ENCODE measurements around the gene PLTP. TPM values are rescaled to one million over a fixed set of nuclear protein-coding genes. Genes with fewer than 3 reads are reported as not detected.
"Not testable (repeated sequence)": the region's sequence is repeated elsewhere in the genome, so short reads cannot be mapped to it uniquely, and the experiment has no call there.

PLTP gene
- total RNA-seq, result 10 to 100 TPM in 1 of 2 donors, 1 to 10 TPM in 1; 6.6 to 12.1 TPM

GRCh38 chr20:45911486-45912343 lies at the start of gene PLTP:
Gene PLTP, minus strand, starts transcription at chr20:45912155. Its CDS starts 703 bp downstream, at chr20:45911452.
- peaks cover 7% of the 10 kb centered on the region for H3K4me1 Mint-ChIP-seq
- peak within 1 kb of the TSS; percentile 66 for H3K4me3 Mint-ChIP-seq
- no peaks in the 10 kb centered on the region for H3K36me3 Mint-ChIP-seq (ENCODE audit: low read depth)
- H3K27ac Mint-ChIP-seq, result peak within 1 kb of the TSS; percentile 55
- no peak for ATAC-seq (replicated peaks)
- H3K9me3 Mint-ChIP-seq, result no peaks in the 10 kb centered on the region
- H3K27me3 Mint-ChIP-seq, result peaks cover 3% of the 10 kb centered on the region

- Mint-ChIP-seq H3K36me3 (ENCODE audit: low read depth) (peaks cover 99% of the 10 kb centered on the region), H3K9me3 (no peaks in the 10 kb centered on the region), H3K27me3 (no peaks in the 10 kb centered on the region), H3K27ac (peak overlapping the region; percentile 41), H3K4me3 (no peak overlapping the region), H3K4me1 (peaks cover 6% of the 10 kb centered on the region)
- ATAC-seq (replicated peaks), result no peak
Measured at GRCh38 chr20:45959956-45960630, 48.1 kb upstream of the PLTP start.

- H3K4me3 Mint-ChIP-seq, result no peak overlapping the region
- ATAC-seq (replicated peaks), result no peak
- H3K27ac Mint-ChIP-seq, result no peak overlapping the region
- H3K4me1 Mint-ChIP-seq, result peaks cover 4% of the 10 kb centered on the region
- peaks cover 99% of the 10 kb centered on the region for H3K36me3 Mint-ChIP-seq (ENCODE audit: low read depth)
- no peaks in the 10 kb centered on the region for H3K27me3 Mint-ChIP-seq
- no peaks in the 10 kb centered on the region for H3K9me3 Mint-ChIP-seq
Measured at GRCh38 chr20:45959126-45959525, 47.2 kb upstream of the PLTP start.

GRCh38 chr20:45958593-45958992 lies 46.6 kb upstream of the PLTP start:
- Mint-ChIP-seq H3K4me3 (no peak overlapping the region), H3K36me3 (ENCODE audit: low read depth) (peaks cover 99% of the 10 kb centered on the region), H3K27me3 (no peaks in the 10 kb centered on the region), H3K4me1 (peaks cover 4% of the 10 kb centered on the region), H3K27ac (peak overlapping the region; percentile 62), H3K9me3 (no peaks in the 10 kb centered on the region)
- no peak for ATAC-seq (replicated peaks)

- H3K27me3 Mint-ChIP-seq, result no peaks in the 10 kb centered on the region
- H3K4me3 Mint-ChIP-seq, result no peak overlapping the region
- no peaks in the 10 kb centered on the region for H3K9me3 Mint-ChIP-seq
- no peak for ATAC-seq (replicated peaks)
- H3K36me3 Mint-ChIP-seq (ENCODE audit: low read depth), result peaks cover 92% of the 10 kb centered on the region
- no peaks in the 10 kb centered on the region for H3K4me1 Mint-ChIP-seq
- H3K27ac Mint-ChIP-seq, result no peak overlapping the region
Measured at GRCh38 chr20:45957021-45957941, 45.3 kb upstream of the PLTP start.

- H3K27ac Mint-ChIP-seq; H3K9me3 Mint-ChIP-seq; H3K4me1 Mint-ChIP-seq; H3K27me3 Mint-ChIP-seq; H3K4me3 Mint-ChIP-seq; ATAC-seq (replicated peaks): not testable (repeated sequence)
- peaks cover 92% of the 10 kb centered on the region for H3K36me3 Mint-ChIP-seq (ENCODE audit: low read depth)
Measured at GRCh38 chr20:45956326-45956725, 44.4 kb upstream of the PLTP start.

GRCh38 chr20:45953672-45954071 lies 41.7 kb upstream of the PLTP start:
- Mint-ChIP-seq H3K27ac (no peak overlapping the region), H3K27me3 (no peaks in the 10 kb centered on the region), H3K9me3 (no peaks in the 10 kb centered on the region), H3K36me3 (ENCODE audit: low read depth) (peaks cover 92% of the 10 kb centered on the region), H3K4me3 (no peak overlapping the region), H3K4me1 (no peaks in the 10 kb centered on the region)
- ATAC-seq (replicated peaks), result no peak

GRCh38 chr20:45952861-45953260 lies 40.9 kb upstream of the PLTP start:
- Mint-ChIP-seq H3K4me3 (no peak overlapping the region), H3K27me3 (no peaks in the 10 kb centered on the region), H3K27ac (no peak overlapping the region), H3K9me3 (no peaks in the 10 kb centered on the region), H3K4me1 (no peaks in the 10 kb centered on the region), H3K36me3 (ENCODE audit: low read depth) (peaks cover 90% of the 10 kb centered on the region)
- no peak for ATAC-seq (replicated peaks)

GRCh38 chr20:45951925-45952834 lies 40.2 kb upstream of the PLTP start:
- H3K9me3 Mint-ChIP-seq, result no peaks in the 10 kb centered on the region
- H3K27me3 Mint-ChIP-seq, result no peaks in the 10 kb centered on the region
- H3K4me1 Mint-ChIP-seq, result no peaks in the 10 kb centered on the region
- no peak overlapping the region for H3K4me3 Mint-ChIP-seq
- H3K36me3 Mint-ChIP-seq (ENCODE audit: low read depth), result peaks cover 90% of the 10 kb centered on the region
- ATAC-seq (replicated peaks), result peak; percentile 20
- peak overlapping the region; percentile 73 for H3K27ac Mint-ChIP-seq

GRCh38 chr20:45950330-45950646 lies 38.3 kb upstream of the PLTP start:
- ATAC-seq (replicated peaks), result no peak
- no peak overlapping the region for H3K27ac Mint-ChIP-seq

GRCh38 chr20:45949542-45950329 lies 37.8 kb upstream of the PLTP start:
- peak overlapping the region; percentile 70 for H3K27ac Mint-ChIP-seq
- no peaks in the 10 kb centered on the region for H3K9me3 Mint-ChIP-seq
- H3K36me3 Mint-ChIP-seq (ENCODE audit: low read depth), result peaks cover 91% of the 10 kb centered on the region
- H3K4me1 Mint-ChIP-seq, result peaks cover 5% of the 10 kb centered on the region
- no peak for ATAC-seq (replicated peaks)
- no peak overlapping the region for H3K4me3 Mint-ChIP-seq
- no peaks in the 10 kb centered on the region for H3K27me3 Mint-ChIP-seq

More at GRCh38 chr20:45950330-45950646, 38.3 kb upstream of the PLTP start:
- H3K4me1 Mint-ChIP-seq, result peaks cover 5% of the 10 kb centered on the region
- no peaks in the 10 kb centered on the region for H3K9me3 Mint-ChIP-seq
- no peaks in the 10 kb centered on the region for H3K27me3 Mint-ChIP-seq
- no peak overlapping the region for H3K4me3 Mint-ChIP-seq
- peaks cover 91% of the 10 kb centered on the region for H3K36me3 Mint-ChIP-seq (ENCODE audit: low read depth)

GRCh38 chr20:45948742-45949541 lies 37.0 kb upstream of the PLTP start:
- Mint-ChIP-seq H3K27me3 (no peaks in the 10 kb centered on the region), H3K4me3 (no peak overlapping the region), H3K9me3 (no peaks in the 10 kb centered on the region), H3K27ac (peak overlapping the region; percentile 70), H3K4me1 (peaks cover 10% of the 10 kb centered on the region), H3K36me3 (ENCODE audit: low read depth) (peaks cover 91% of the 10 kb centered on the region)
- ATAC-seq (replicated peaks), result no peak
